ENCODE measurements around the gene RASSF1.
A peak's percentile ranks its signal among the peaks of the same experiment; 100 is the strongest.

RASSF1 gene

GRCh38 chr3:50340448-50341329, at the start of gene RASSF1:
Gene RASSF1 (minus strand): TSS chr3:50340836. CDS start chr3:50340805, 31 bp downstream.
- peak; percentile 29 to 53 for DNase-seq (ENCODE audit: low spot score in 2 of 2)
- Mint-ChIP-seq H3K9me3 (no peaks in the 10 kb centered on the region), H3K4me3 (peak within 1 kb of the TSS; percentile 97), H3K36me3 (peaks cover 6% of the 10 kb centered on the region), H3K27ac (peak within 1 kb of the TSS; percentile 99), H3K4me1 (peaks cover 34% of the 10 kb centered on the region), H3K27me3 (no peaks in the 10 kb centered on the region)
- peak; percentile 6 for ATAC-seq (ENCODE audit: low read depth)

GRCh38 chr3:50389414-50389767, 48.8 kb upstream of the RASSF1 start:
- Mint-ChIP-seq H3K4me1 (no peaks in the 10 kb centered on the region), H3K4me3 (no peak overlapping the region), H3K27ac (no peak overlapping the region), H3K27me3 (peaks cover 4% of the 10 kb centered on the region), H3K36me3 (no peaks in the 10 kb centered on the region), H3K9me3 (no peaks in the 10 kb centered on the region)
- no peak for DNase-seq (ENCODE audit: low spot score in 2 of 2)
- no peak for ATAC-seq (ENCODE audit: low read depth)

GRCh38 chr3:50388720-50389413, 48.2 kb upstream of the RASSF1 start:
- Mint-ChIP-seq H3K27ac (no peak overlapping the region), H3K4me1 (no peaks in the 10 kb centered on the region), H3K9me3 (no peaks in the 10 kb centered on the region), H3K27me3 (peaks cover 4% of the 10 kb centered on the region), H3K36me3 (no peaks in the 10 kb centered on the region), H3K4me3 (no peak overlapping the region)
- ATAC-seq (ENCODE audit: low read depth) (no peak), DNase-seq (ENCODE audit: low spot score in 2 of 2) (no peak)

- Mint-ChIP-seq H3K4me1 (no peaks in the 10 kb centered on the region), H3K27me3 (peaks cover 4% of the 10 kb centered on the region)
- ATAC-seq (ENCODE audit: low read depth) = no peak
Observed at GRCh38 chr3:50388016-50388719, 47.5 kb upstream of the RASSF1 start.

GRCh38 chr3:50385754-50386153, 45.1 kb upstream of the RASSF1 start:
- no peak overlapping the region for H3K27ac Mint-ChIP-seq
- no peaks in the 10 kb centered on the region for H3K9me3 Mint-ChIP-seq
- H3K27me3 Mint-ChIP-seq = peaks cover 4% of the 10 kb centered on the region
- no peaks in the 10 kb centered on the region for H3K36me3 Mint-ChIP-seq
- no peak overlapping the region for H3K4me3 Mint-ChIP-seq
- DNase-seq (ENCODE audit: low spot score in 2 of 2) (no peak), ATAC-seq (ENCODE audit: low read depth) (no peak)
- no peaks in the 10 kb centered on the region for H3K4me1 Mint-ChIP-seq

More at GRCh38 chr3:50388016-50388719, 47.5 kb upstream of the RASSF1 start:
- Mint-ChIP-seq H3K27ac (no peak overlapping the region), H3K4me3 (no peak overlapping the region), H3K9me3 (no peaks in the 10 kb centered on the region), H3K36me3 (no peaks in the 10 kb centered on the region)
- no peak for DNase-seq (ENCODE audit: low spot score in 2 of 2)

- ATAC-seq (ENCODE audit: low read depth) (no peak), DNase-seq (ENCODE audit: low spot score in 2 of 2) (no peak)
- Mint-ChIP-seq H3K4me3 (no peak overlapping the region), H3K9me3 (no peaks in the 10 kb centered on the region), H3K27ac (no peak overlapping the region), H3K27me3 (peaks cover 4% of the 10 kb centered on the region), H3K4me1 (no peaks in the 10 kb centered on the region), H3K36me3 (no peaks in the 10 kb centered on the region)
Observed at GRCh38 chr3:50383750-50384149, 43.1 kb upstream of the RASSF1 start.

GRCh38 chr3:50382722-50383121, 42.1 kb upstream of the RASSF1 start:
- H3K4me3 Mint-ChIP-seq = no peak overlapping the region
- no peak overlapping the region for H3K27ac Mint-ChIP-seq
- no peaks in the 10 kb centered on the region for H3K9me3 Mint-ChIP-seq
- no peak for ATAC-seq (ENCODE audit: low read depth)
- H3K36me3 Mint-ChIP-seq = no peaks in the 10 kb centered on the region
- H3K4me1 Mint-ChIP-seq = no peaks in the 10 kb centered on the region
- no peak for DNase-seq (ENCODE audit: low spot score in 2 of 2)
- H3K27me3 Mint-ChIP-seq = peaks cover 7% of the 10 kb centered on the region

- Mint-ChIP-seq H3K9me3 (no peaks in the 10 kb centered on the region), H3K27ac (no peak overlapping the region), H3K36me3 (no peaks in the 10 kb centered on the region), H3K27me3 (peaks cover 7% of the 10 kb centered on the region), H3K4me3 (no peak overlapping the region), H3K4me1 (no peaks in the 10 kb centered on the region)
- ATAC-seq (ENCODE audit: low read depth) (no peak), DNase-seq (ENCODE audit: low spot score in 2 of 2) (no peak)
Observed at GRCh38 chr3:50381383-50381782, 40.7 kb upstream of the RASSF1 start.

GRCh38 chr3:50380405-50381085, 39.9 kb upstream of the RASSF1 start:
- no peak overlapping the region for H3K4me3 Mint-ChIP-seq
- no peak overlapping the region for H3K27ac Mint-ChIP-seq
- DNase-seq (ENCODE audit: low spot score in 2 of 2) (no peak), ATAC-seq (ENCODE audit: low read depth) (no peak)
- no peaks in the 10 kb centered on the region for H3K36me3 Mint-ChIP-seq
- no peaks in the 10 kb centered on the region for H3K4me1 Mint-ChIP-seq
- H3K9me3 Mint-ChIP-seq = no peaks in the 10 kb centered on the region
- H3K27me3 Mint-ChIP-seq = peaks cover 7% of the 10 kb centered on the region

- Mint-ChIP-seq H3K9me3 (no peaks in the 10 kb centered on the region), H3K36me3 (no peaks in the 10 kb centered on the region), H3K27me3 (peaks cover 4% of the 10 kb centered on the region), H3K4me1 (peaks cover under 1% of the 10 kb centered on the region), H3K4me3 (no peak overlapping the region), H3K27ac (no peak overlapping the region)
- ATAC-seq (ENCODE audit: low read depth) (no peak), DNase-seq (ENCODE audit: low spot score in 2 of 2) (no peak)
Observed at GRCh38 chr3:50378757-50379156, 38.1 kb upstream of the RASSF1 start.

GRCh38 chr3:50378024-50378423, 37.4 kb upstream of the RASSF1 start:
- no peaks in the 10 kb centered on the region for H3K36me3 Mint-ChIP-seq

GRCh38 chr3:50375258-50375931, 34.8 kb upstream of the RASSF1 start:
- DNase-seq (ENCODE audit: low spot score in 2 of 2) (no peak), ATAC-seq (ENCODE audit: low read depth) (peak; percentile 47)
- H3K9me3 Mint-ChIP-seq = no peaks in the 10 kb centered on the region
- no peak overlapping the region for H3K4me3 Mint-ChIP-seq
- H3K27ac Mint-ChIP-seq = no peak overlapping the region
- peaks cover 13% of the 10 kb centered on the region for H3K27me3 Mint-ChIP-seq
- H3K4me1 Mint-ChIP-seq = peaks cover 7% of the 10 kb centered on the region
- H3K36me3 Mint-ChIP-seq = no peaks in the 10 kb centered on the region

More at GRCh38 chr3:50378024-50378423, 37.4 kb upstream of the RASSF1 start:
- Mint-ChIP-seq H3K27ac (no peak overlapping the region), H3K4me3 (no peak overlapping the region), H3K9me3 (no peaks in the 10 kb centered on the region), H3K27me3 (peaks cover 8% of the 10 kb centered on the region), H3K4me1 (peaks cover 6% of the 10 kb centered on the region)
- ATAC-seq (ENCODE audit: low read depth) = no peak
- no peak for DNase-seq (ENCODE audit: low spot score in 2 of 2)

Data from memory B cell (primary cell).